HCT116 (cell line): ENCODE results near the gene ARRDC5. TPM values are rescaled to one million over a fixed set of nuclear protein-coding genes. Genes with fewer than 3 reads are reported as not detected.

Experiments used
- ATAC-seq: fragments of 200-7000 bp; cut with Tn5 transposase; 2 replicates; pipeline ENCODE4 v1.9.1; 2020; ENCODE audit warnings: mild to moderate bottlenecking, moderate library complexity
- BruUV-seq: library from RNA; stranded (reverse); fragments of 400-500 nt; replicated peaks from 2 replicates; lab custom pipeline; 2021; lab: Mats Ljungman, UMichigan
- CTCF ChIA-PET: fragments of 300-600 bp; sonication (Branson Sonifier 250); formaldehyde crosslinking; loops from one replicate; lab custom pipeline; 2021; ENCODE audit warnings: antibody characterized with exemption; lab: Charles Lee
- POLR2A ChIA-PET: fragments of 300-600, 350-600 bp; sonication (Branson Sonifier 250); formaldehyde crosslinking; loops from one replicate; lab custom pipeline; 2021; ENCODE audit warnings: antibody characterized with exemption; lab: Charles Lee
- RAD21 ChIA-PET, 2 experiments: fragments of 300-600 bp; sonication (Branson Sonifier 250); formaldehyde crosslinking; loops; one replicate each; lab custom pipeline; 2023; ENCODE audit warnings: low total read pairs in 2 of 2; ENCODE audit not compliant: uncharacterized antibody in 2 of 2, unreplicated experiment in 2 of 2, low non-redundant PET in 1 of 2; lab: Charles Lee
- DNase-seq: peaks from one replicate; pipeline ENCODE4 v3.0.0-alpha.2; 2010; ENCODE audit warnings: low read depth, low spot score
- H2AFZ ChIP-seq: fragments of 200-600 bp; shearing (Covaris generic), sonication (generic); 2 replicates; pipeline ENCODE4 v1.6.1; 2017; ENCODE audit warnings: low read depth, mixed run types, mixed read lengths, antibody characterized with exemption, low read length; ENCODE audit not compliant: poor library complexity, severe bottlenecking
- H3K27ac ChIP-seq: 2 replicates; pipeline ENCODE4 v1.5.1; 2012; ENCODE audit warnings: low read depth, low read length
- H3K27me3 ChIP-seq: fragments of 200-600 bp; sonication (generic); 2 replicates; pipeline ENCODE4 v1.6.1; 2016; ENCODE audit warnings: mixed run types, low read length, mixed read lengths; ENCODE audit not compliant: insufficient read depth
- H3K36me3 ChIP-seq, 2 experiments: fragments of 200-500 bp in 1 of 2; fragments of 200-600 bp in 1 of 2; sonication (Bioruptor generic) in 1 of 2; sonication (generic) in 1 of 2; 2 replicates each; pipeline versions ENCODE4 v1.5.1 to v1.6.1; 2014 to 2016; ENCODE audit warnings: low read length in 2 of 2, inconsistent platforms in 1 of 2, mixed read lengths in 1 of 2, mixed run types in 1 of 2; ENCODE audit not compliant: insufficient read depth in 2 of 2, control insufficient read depth in 1 of 2
- H3K4me1 ChIP-seq, 2 experiments: fragments of 200-600 bp in 1 of 2; sonication (generic) in 1 of 2; 2 replicates each; pipeline versions ENCODE4 v1.5.1 to v1.6.1; 2012 to 2017; ENCODE audit warnings: low read length in 2 of 2, inconsistent platforms in 1 of 2, mild to moderate bottlenecking in 1 of 2, mixed read lengths in 1 of 2, mixed run types in 1 of 2, moderate library complexity in 1 of 2; ENCODE audit not compliant: insufficient read depth in 2 of 2, control insufficient read depth in 1 of 2
- H3K4me2 ChIP-seq: fragments of 200-600 bp; sonication (generic); 2 replicates; pipeline ENCODE4 v1.6.1; 2017; ENCODE audit warnings: mixed run types, low read length, mixed read lengths
- H3K4me3 ChIP-seq, 2 experiments: fragments of 200-600 bp in 1 of 2; sonication (generic) in 1 of 2; replicated peaks in 1 of 2; 2 replicates each; pipeline ENCODE4 v1.5.1; 2011 to 2016; ENCODE audit warnings: low read length in 2 of 2, control low read depth in 1 of 2, low read depth in 1 of 2, mild to moderate bottlenecking in 1 of 2, mixed read lengths in 1 of 2, mixed run types in 1 of 2
- H3K79me2 ChIP-seq: fragments of 200-600 bp; sonication (generic); 2 replicates; pipeline ENCODE4 v1.6.1; 2017; ENCODE audit warnings: mild to moderate bottlenecking, mixed run types, low read length, moderate library complexity, mixed read lengths; ENCODE audit not compliant: insufficient read depth
- H3K9ac ChIP-seq: fragments of 200-600 bp; sonication (generic); 2 replicates; pipeline ENCODE4 v1.6.1; 2016; ENCODE audit warnings: low read length, mixed read lengths
- H3K9me2 ChIP-seq: fragments of 200-600 bp; sonication (generic), shearing (Covaris generic); 2 replicates; pipeline ENCODE4 v1.6.1; 2017; ENCODE audit warnings: mixed run types, mild to moderate bottlenecking, moderate library complexity; ENCODE audit not compliant: insufficient read depth
- H3K9me3 ChIP-seq, 2 experiments: fragments of 200-500 bp in 1 of 2; fragments of 200-600 bp in 1 of 2; sonication (Bioruptor generic) in 1 of 2; sonication (generic) in 1 of 2; 2 replicates each; pipeline ENCODE4 v1.6.1; 2014 to 2017; ENCODE audit warnings: low read length in 2 of 2, mixed read lengths in 2 of 2, inconsistent platforms in 1 of 2, low read depth in 1 of 2, mild to moderate bottlenecking in 1 of 2, mixed run types in 1 of 2, moderate library complexity in 1 of 2; ENCODE audit not compliant: control insufficient read depth in 1 of 2, insufficient read depth in 1 of 2
- H4K20me1 ChIP-seq: fragments of 200-600 bp; sonication (generic), shearing (Covaris generic); 2 replicates; pipeline ENCODE4 v1.6.1; 2017; ENCODE audit warnings: mixed run types, mild to moderate bottlenecking, moderate library complexity; ENCODE audit not compliant: insufficient read depth
- CEBPB ChIP-seq: IDR thresholded peaks from 2 replicates; pipeline ENCODE4 v1.6.1; 2012; ENCODE audit warnings: low read depth
- CTCF ChIP-seq, 3 experiments: fragments of 200-600 bp in 1 of 3; sonication (generic) in 1 of 3; IDR thresholded peaks in 2 of 3; conservative IDR thresholded peaks in 1 of 3; 2 replicates each; pipeline ENCODE4 v1.5.1; 2012 to 2017; ENCODE audit warnings: low read depth in 2 of 3, low read length in 2 of 3, antibody characterized with exemption in 1 of 3, borderline replicate concordance in 1 of 3, control low read depth in 1 of 3, mild to moderate bottlenecking in 1 of 3, mixed read lengths in 1 of 3, mixed run types in 1 of 3, moderate library complexity in 1 of 3; ENCODE audit not compliant: insufficient read depth in 1 of 3
- EZH2phosphoT487 ChIP-seq: fragments of 200-600 bp; IDR thresholded peaks from 2 replicates; pipeline ENCODE4 v1.6.1; 2018; ENCODE audit warnings: antibody characterized with exemption, borderline replicate concordance
- FOSL1 ChIP-seq: IDR thresholded peaks from 2 replicates; pipeline ENCODE4 v1.6.1; 2012; ENCODE audit warnings: low read depth
- POLR2AphosphoS5 ChIP-seq: IDR thresholded peaks from 2 replicates; pipeline ENCODE4 v1.6.1; 2011; ENCODE audit warnings: mild to moderate bottlenecking, low read depth, low read length, moderate library complexity
- RAD21 ChIP-seq: IDR thresholded peaks from 2 replicates; pipeline ENCODE4 v1.6.1; 2012; ENCODE audit warnings: low read depth, mild to moderate bottlenecking
- SIN3A ChIP-seq: IDR thresholded peaks from 2 replicates; pipeline ENCODE4 v1.6.1; 2012; ENCODE audit warnings: low read depth
- SP1 ChIP-seq: IDR thresholded peaks from 2 replicates; pipeline ENCODE4 v1.6.1; 2012; ENCODE audit warnings: low read depth
- SRF ChIP-seq: IDR thresholded peaks from 2 replicates; pipeline ENCODE4 v1.6.1; 2012; ENCODE audit warnings: low read depth
- TCF7L2 ChIP-seq: IDR thresholded peaks from 2 replicates; pipeline ENCODE4 v1.7.0; 2011; ENCODE audit warnings: borderline replicate concordance, inconsistent platforms; ENCODE audit not compliant: insufficient read depth, insufficient read length; ENCODE audit errors: extremely low read depth
- YY1 ChIP-seq: IDR thresholded peaks from 2 replicates; pipeline ENCODE4 v1.6.1; 2011; ENCODE audit warnings: low read length, low read depth, moderate library complexity, mild to moderate bottlenecking; ENCODE audit not compliant: insufficient replicate concordance; ENCODE audit errors: extremely low read depth
- ZNF274 ChIP-seq: fragments of 200-500 bp; sonication (Bioruptor generic); IDR thresholded peaks from 2 replicates; pipeline ENCODE4 v1.6.1; 2014; ENCODE audit warnings: mild to moderate bottlenecking, low read depth, low read length, inconsistent platforms
- intact Hi-C: fragments of 100-400 bp; cut with micrococcal nuclease; formaldehyde crosslinking; loops from 2 replicates; pipeline ENCODE4 v1.10.0; 2022
- total RNA-seq: library from RNA; stranded (reverse); gene quantifications from one replicate; pipeline ENCODE4 v1.2.1, GENCODE V29; 2021; ENCODE audit not compliant: unreplicated experiment

ARRDC5 gene
- total RNA-seq, 1 experiment from 2014 or later: not detected

- no peaks in the 10 kb centered on the region for H3K9me2 ChIP-seq
Measured at GRCh38 chr19:4873930-4874329, 28.8 kb downstream of the ARRDC5 start.

GRCh38 chr19:4871711-4872110 is 31.0 kb downstream of the ARRDC5 start:
- no peak overlapping the region for H2AFZ ChIP-seq
- ChIA-PET RAD21 (interaction anchor here (0.7 to 2.3 kb wide), 4 partner anchors 40 to 62 kb away, joined by 3 to 9 read pairs (median 6); no protein-coding TSS in a partner anchor), POLR2A (interaction anchor here (2.5 to 5.7 kb wide), 2 partner anchors 40 to 41 kb away, joined by 12 to 54 read pairs; no protein-coding TSS in a partner anchor), CTCF (interaction anchor here (1.4 to 8.1 kb wide), 4 partner anchors 41 to 159 kb away, joined by 3 to 55 read pairs (median 19); partner anchors contain the start of gene KDM4B)
- H3K9me2 ChIP-seq: no peaks in the 10 kb centered on the region
- H3K9ac ChIP-seq: peak overlapping the region; percentile 12; the same call in 1 of the 2 replicates
- TF ChIP-seq FOSL1: no peak
- no peak for TF ChIP-seq ZNF274
- TF ChIP-seq EZH2phosphoT487: no peak
- TF ChIP-seq POLR2AphosphoS5: no peak
- no peak for TF ChIP-seq RAD21
- no peak for TF ChIP-seq CEBPB
- no peak for TF ChIP-seq SP1
- no peak for TF ChIP-seq CTCF (IDR thresholded peaks at IDR 0.05 in 2 of 3, conservative IDR thresholded peaks at IDR 0.05 in 1 of 3; ENCODE audit: borderline replicate concordance in 1 of 3, insufficient read depth in 1 of 3, low read depth in 2 of 3, low read length in 2 of 3)
- no peaks in the 10 kb centered on the region for H3K9me3 ChIP-seq
- no peak for ATAC-seq
- peaks cover 36 to 55% of the 10 kb centered on the region in 2 experiments for H3K4me1 ChIP-seq
- intact Hi-C loops: loop anchor here (1.0 to 5.0 kb wide), 3 partner anchors 40 to 160 kb away; partner anchors contain the start of gene KDM4B
- no peaks in the 10 kb centered on the region for H4K20me1 ChIP-seq
- no peaks in the 10 kb centered on the region for H3K27me3 ChIP-seq
- H3K4me2 ChIP-seq: peak overlapping the region; percentile 85
- no peak overlapping the region for H3K4me3 ChIP-seq
- peaks cover 8% of the 10 kb centered on the region for H3K79me2 ChIP-seq
- BruUV-seq: no TSS peak
- peak overlapping the region; percentile 43 for H3K27ac ChIP-seq
- no peak for DNase-seq
- no peaks in the 10 kb centered on the region for H3K36me3 ChIP-seq

More at GRCh38 chr19:4873930-4874329, 28.8 kb downstream of the ARRDC5 start:
- Histone ChIP-seq H4K20me1 (no peaks in the 10 kb centered on the region), H3K9ac (no peak overlapping the region), H2AFZ (no peak overlapping the region), H3K4me1 (peaks cover 30 to 48% of the 10 kb centered on the region in 2 experiments), H3K36me3 (no peaks in the 10 kb centered on the region), H3K4me3 (no peak overlapping the region), H3K27ac (no peak overlapping the region), H3K79me2 (no peaks in the 10 kb centered on the region), H3K9me3 (no peaks in the 10 kb centered on the region)
- ATAC-seq (no peak), DNase-seq (no peak)
- POLR2A ChIA-PET: interaction anchor here (2.5 kb wide), 1 partner anchor 37 kb away, joined by 12 read pairs; no protein-coding TSS in a partner anchor
- TF ChIP-seq SIN3A (no peak), YY1 (no peak), TCF7L2 (no peak), SRF (no peak)
- TF ChIP-seq, all 23 proteins: peak for 0
- ChIA-PET RAD21 (no interaction called here), CTCF (interaction anchor here (8.1 kb wide), 1 partner anchor 157 kb away, joined by 32 read pairs; no protein-coding TSS in a partner anchor)
- no TSS peak for BruUV-seq
- intact Hi-C loops: loop anchor here (5.0 kb wide), 1 partner anchor 93 kb away; the partner anchor contains the start of gene KDM4B
- Histone ChIP-seq H3K4me2 (no peak overlapping the region), H3K27me3 (no peaks in the 10 kb centered on the region)
